ENCODE results near the gene RACK1.
A peak's percentile ranks its signal among the peaks of the same experiment; 100 is the strongest.

RACK1 gene

GRCh38 chr5:181194489-181195248 lies 49.0 kb downstream of the RACK1 start:
- H3K4me3 ChIP-seq (ENCODE audit: low read depth, low read length): no peak overlapping the region
- H3K36me3 ChIP-seq (ENCODE audit: control insufficient read depth, insufficient read depth, low read length): no peaks in the 10 kb centered on the region
- peaks cover 14% of the 10 kb centered on the region for H3K4me1 ChIP-seq (ENCODE audit: control insufficient read depth, insufficient read depth, low read length)
- H3K9ac ChIP-seq (ENCODE audit: low read depth, low read length): no peak overlapping the region
- H3K9me3 ChIP-seq (ENCODE audit: control insufficient read depth, insufficient read depth, low read length): no peaks in the 10 kb centered on the region
- peaks cover 39% of the 10 kb centered on the region for H3K27me3 ChIP-seq (ENCODE audit: control insufficient read depth, insufficient read depth, low read length)

GRCh38 chr5:181193656-181194055 lies 50.0 kb downstream of the RACK1 start:
- peaks cover 7% of the 10 kb centered on the region for H3K4me1 ChIP-seq (ENCODE audit: control insufficient read depth, insufficient read depth, low read length)
- no peak overlapping the region for H3K4me3 ChIP-seq (ENCODE audit: low read depth, low read length)
- no peaks in the 10 kb centered on the region for H3K9me3 ChIP-seq (ENCODE audit: control insufficient read depth, insufficient read depth, low read length)
- H3K36me3 ChIP-seq (ENCODE audit: control insufficient read depth, insufficient read depth, low read length): no peaks in the 10 kb centered on the region
- no peak overlapping the region for H3K9ac ChIP-seq (ENCODE audit: low read depth, low read length)
- H3K27me3 ChIP-seq (ENCODE audit: control insufficient read depth, insufficient read depth, low read length): peaks cover 41% of the 10 kb centered on the region

GRCh38 chr5:181192337-181193046 lies 51.2 kb downstream of the RACK1 start:
- H3K9ac ChIP-seq (ENCODE audit: low read depth, low read length): no peak overlapping the region
- peak overlapping the region; percentile 77 for H3K4me3 ChIP-seq (ENCODE audit: low read depth, low read length)
- no peaks in the 10 kb centered on the region for H3K9me3 ChIP-seq (ENCODE audit: control insufficient read depth, insufficient read depth, low read length)
- H3K4me1 ChIP-seq (ENCODE audit: control insufficient read depth, insufficient read depth, low read length): peaks cover 2% of the 10 kb centered on the region
- H3K27me3 ChIP-seq (ENCODE audit: control insufficient read depth, insufficient read depth, low read length): peaks cover 39% of the 10 kb centered on the region
- H3K36me3 ChIP-seq (ENCODE audit: control insufficient read depth, insufficient read depth, low read length): no peaks in the 10 kb centered on the region

GRCh38 chr5:181191526-181192336 lies 52.0 kb downstream of the RACK1 start:
- peak overlapping the region; percentile 65 for H3K9ac ChIP-seq (ENCODE audit: low read depth, low read length)
- H3K4me3 ChIP-seq (ENCODE audit: low read depth, low read length): peak overlapping the region; percentile 95

GRCh38 chr5:181190711-181191525 lies 52.8 kb downstream of the RACK1 start:
- Histone ChIP-seq H3K4me1 (ENCODE audit: control insufficient read depth, insufficient read depth, low read length) (peaks cover 2% of the 10 kb centered on the region), H3K9ac (ENCODE audit: low read depth, low read length) (no peak overlapping the region), H3K36me3 (ENCODE audit: control insufficient read depth, insufficient read depth, low read length) (no peaks in the 10 kb centered on the region), H3K9me3 (ENCODE audit: control insufficient read depth, insufficient read depth, low read length) (no peaks in the 10 kb centered on the region), H3K27me3 (ENCODE audit: control insufficient read depth, insufficient read depth, low read length) (peaks cover 35% of the 10 kb centered on the region), H3K4me3 (ENCODE audit: low read depth, low read length) (peak overlapping the region; percentile 95)

More at GRCh38 chr5:181191526-181192336, 52.0 kb downstream of the RACK1 start:
- H3K27me3 ChIP-seq (ENCODE audit: control insufficient read depth, insufficient read depth, low read length): peaks cover 35% of the 10 kb centered on the region
- H3K4me1 ChIP-seq (ENCODE audit: control insufficient read depth, insufficient read depth, low read length): peaks cover 2% of the 10 kb centered on the region
- no peaks in the 10 kb centered on the region for H3K36me3 ChIP-seq (ENCODE audit: control insufficient read depth, insufficient read depth, low read length)
- H3K9me3 ChIP-seq (ENCODE audit: control insufficient read depth, insufficient read depth, low read length): no peaks in the 10 kb centered on the region

GRCh38 chr5:181189962-181190710 lies 53.6 kb downstream of the RACK1 start:
- Histone ChIP-seq H3K9ac (ENCODE audit: low read depth, low read length) (no peak overlapping the region), H3K27me3 (ENCODE audit: control insufficient read depth, insufficient read depth, low read length) (peaks cover 33% of the 10 kb centered on the region), H3K36me3 (ENCODE audit: control insufficient read depth, insufficient read depth, low read length) (no peaks in the 10 kb centered on the region), H3K4me3 (ENCODE audit: low read depth, low read length) (peak overlapping the region; percentile 95), H3K4me1 (ENCODE audit: control insufficient read depth, insufficient read depth, low read length) (no peaks in the 10 kb centered on the region), H3K9me3 (ENCODE audit: control insufficient read depth, insufficient read depth, low read length) (no peaks in the 10 kb centered on the region)

GRCh38 chr5:181189363-181189961 lies 54.2 kb downstream of the RACK1 start:
- H3K27me3 ChIP-seq (ENCODE audit: control insufficient read depth, insufficient read depth, low read length): peaks cover 33% of the 10 kb centered on the region
- no peaks in the 10 kb centered on the region for H3K36me3 ChIP-seq (ENCODE audit: control insufficient read depth, insufficient read depth, low read length)
- no peaks in the 10 kb centered on the region for H3K9me3 ChIP-seq (ENCODE audit: control insufficient read depth, insufficient read depth, low read length)
- no peak overlapping the region for H3K9ac ChIP-seq (ENCODE audit: low read depth, low read length)
- H3K4me1 ChIP-seq (ENCODE audit: control insufficient read depth, insufficient read depth, low read length): no peaks in the 10 kb centered on the region
- H3K4me3 ChIP-seq (ENCODE audit: low read depth, low read length): peak overlapping the region; percentile 95

- peak overlapping the region; percentile 95 for H3K4me3 ChIP-seq (ENCODE audit: low read depth, low read length)
- peaks cover 33% of the 10 kb centered on the region for H3K27me3 ChIP-seq (ENCODE audit: control insufficient read depth, insufficient read depth, low read length)
- H3K9ac ChIP-seq (ENCODE audit: low read depth, low read length): peak overlapping the region; percentile 88
- H3K36me3 ChIP-seq (ENCODE audit: control insufficient read depth, insufficient read depth, low read length): no peaks in the 10 kb centered on the region
- H3K4me1 ChIP-seq (ENCODE audit: control insufficient read depth, insufficient read depth, low read length): no peaks in the 10 kb centered on the region
- no peaks in the 10 kb centered on the region for H3K9me3 ChIP-seq (ENCODE audit: control insufficient read depth, insufficient read depth, low read length)
Observed at GRCh38 chr5:181188700-181189362, 54.9 kb downstream of the RACK1 start.

- H3K36me3 ChIP-seq (ENCODE audit: control insufficient read depth, insufficient read depth, low read length): no peaks in the 10 kb centered on the region
- peak overlapping the region; percentile 13 for H3K9ac ChIP-seq (ENCODE audit: low read depth, low read length)
- H3K4me3 ChIP-seq (ENCODE audit: low read depth, low read length): peak overlapping the region; percentile 95
- H3K9me3 ChIP-seq (ENCODE audit: control insufficient read depth, insufficient read depth, low read length): no peaks in the 10 kb centered on the region
- no peaks in the 10 kb centered on the region for H3K4me1 ChIP-seq (ENCODE audit: control insufficient read depth, insufficient read depth, low read length)
- H3K27me3 ChIP-seq (ENCODE audit: control insufficient read depth, insufficient read depth, low read length): peaks cover 26% of the 10 kb centered on the region
Observed at GRCh38 chr5:181187500-181188213, 56.0 kb downstream of the RACK1 start.
